ENCODE measurements around the gene RRAGD. TPM values are rescaled to one million over a fixed set of nuclear protein-coding genes. Genes with fewer than 3 reads are reported as not detected.

Gene RRAGD
- total and polyA plus RNA-seq, 2 of the 13 experiments (the other 11 are each of a cell fraction or from before 2014, with no cell fraction given) = 0.35 to 0.53 TPM

GRCh38 chr6:89375427-89376267 lies 36.4 kb downstream of the RRAGD start (continued):
- TF ChIP-seq, protein P1, sequence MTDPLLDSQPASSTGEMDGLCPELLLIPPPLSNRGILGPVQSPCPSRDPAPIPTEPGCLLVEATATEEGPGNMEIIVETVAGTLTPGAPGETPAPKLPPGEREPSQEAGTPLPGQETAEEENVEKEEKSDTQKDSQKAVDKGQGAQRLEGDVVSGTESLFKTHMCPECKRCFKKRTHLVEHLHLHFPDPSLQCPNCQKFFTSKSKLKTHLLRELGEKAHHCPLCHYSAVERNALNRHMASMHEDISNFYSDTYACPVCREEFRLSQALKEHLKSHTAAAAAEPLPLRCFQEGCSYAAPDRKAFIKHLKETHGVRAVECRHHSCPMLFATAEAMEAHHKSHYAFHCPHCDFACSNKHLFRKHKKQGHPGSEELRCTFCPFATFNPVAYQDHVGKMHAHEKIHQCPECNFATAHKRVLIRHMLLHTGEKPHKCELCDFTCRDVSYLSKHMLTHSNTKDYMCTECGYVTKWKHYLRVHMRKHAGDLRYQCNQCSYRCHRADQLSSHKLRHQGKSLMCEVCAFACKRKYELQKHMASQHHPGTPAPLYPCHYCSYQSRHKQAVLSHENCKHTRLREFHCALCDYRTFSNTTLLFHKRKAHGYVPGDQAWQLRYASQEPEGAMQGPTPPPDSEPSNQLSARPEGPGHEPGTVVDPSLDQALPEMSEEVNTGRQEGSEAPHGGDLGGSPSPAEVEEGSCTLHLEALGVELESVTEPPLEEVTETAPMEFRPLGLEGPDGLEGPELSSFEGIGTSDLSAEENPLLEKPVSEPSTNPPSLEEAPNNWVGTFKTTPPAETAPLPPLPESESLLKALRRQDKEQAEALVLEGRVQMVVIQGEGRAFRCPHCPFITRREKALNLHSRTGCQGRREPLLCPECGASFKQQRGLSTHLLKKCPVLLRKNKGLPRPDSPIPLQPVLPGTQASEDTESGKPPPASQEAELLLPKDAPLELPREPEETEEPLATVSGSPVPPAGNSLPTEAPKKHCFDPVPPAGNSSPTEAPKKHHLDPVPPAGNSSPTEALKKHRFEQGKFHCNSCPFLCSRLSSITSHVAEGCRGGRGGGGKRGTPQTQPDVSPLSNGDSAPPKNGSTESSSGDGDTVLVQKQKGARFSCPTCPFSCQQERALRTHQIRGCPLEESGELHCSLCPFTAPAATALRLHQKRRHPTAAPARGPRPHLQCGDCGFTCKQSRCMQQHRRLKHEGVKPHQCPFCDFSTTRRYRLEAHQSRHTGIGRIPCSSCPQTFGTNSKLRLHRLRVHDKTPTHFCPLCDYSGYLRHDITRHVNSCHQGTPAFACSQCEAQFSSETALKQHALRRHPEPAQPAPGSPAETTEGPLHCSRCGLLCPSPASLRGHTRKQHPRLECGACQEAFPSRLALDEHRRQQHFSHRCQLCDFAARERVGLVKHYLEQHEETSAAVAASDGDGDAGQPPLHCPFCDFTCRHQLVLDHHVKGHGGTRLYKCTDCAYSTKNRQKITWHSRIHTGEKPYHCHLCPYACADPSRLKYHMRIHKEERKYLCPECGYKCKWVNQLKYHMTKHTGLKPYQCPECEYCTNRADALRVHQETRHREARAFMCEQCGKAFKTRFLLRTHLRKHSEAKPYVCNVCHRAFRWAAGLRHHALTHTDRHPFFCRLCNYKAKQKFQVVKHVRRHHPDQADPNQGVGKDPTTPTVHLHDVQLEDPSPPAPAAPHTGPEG (CRISPR knock-in tag; IDR thresholded peaks at IDR 0.05) = no peak
- TF ChIP-seq CCAR2 (optimal IDR thresholded peaks at IDR 0.05; ENCODE audit: low read depth, low read length) (no peak), TFAP4 (IDR thresholded peaks at IDR 0.05; ENCODE audit: borderline replicate concordance, low read depth) (peak; percentile 75; the same call in 1 of the 2 replicates), MAF1 (CRISPR knock-in tag; IDR thresholded peaks at IDR 0.05; ENCODE audit: borderline replicate concordance) (no peak), REPIN1 (CRISPR knock-in tag; IDR thresholded peaks at IDR 0.05; ENCODE audit: borderline replicate concordance, low read depth) (no peak), ZFP36L2 (CRISPR knock-in tag; IDR thresholded peaks at IDR 0.05) (no peak), MED13 (CRISPR knock-in tag; IDR thresholded peaks at IDR 0.05) (no peak), SMC3 (IDR thresholded peaks at IDR 0.05; ENCODE audit: low read length) (peak; percentile 58; the same call in 1 of the 2 replicates), HOMEZ (CRISPR knock-in tag; IDR thresholded peaks at IDR 0.05; ENCODE audit: low read depth) (no peak), SSRP1 (CRISPR knock-in tag; IDR thresholded peaks at IDR 0.05) (no peak), ELF1 (CRISPR knock-in tag; IDR thresholded peaks at IDR 0.05) (peak; percentile 67), TAF15 (IDR thresholded peaks at IDR 0.05; ENCODE audit: low read depth, low read length, poor library complexity, severe bottlenecking) (no peak)
- TF ChIP-seq, protein P2, sequence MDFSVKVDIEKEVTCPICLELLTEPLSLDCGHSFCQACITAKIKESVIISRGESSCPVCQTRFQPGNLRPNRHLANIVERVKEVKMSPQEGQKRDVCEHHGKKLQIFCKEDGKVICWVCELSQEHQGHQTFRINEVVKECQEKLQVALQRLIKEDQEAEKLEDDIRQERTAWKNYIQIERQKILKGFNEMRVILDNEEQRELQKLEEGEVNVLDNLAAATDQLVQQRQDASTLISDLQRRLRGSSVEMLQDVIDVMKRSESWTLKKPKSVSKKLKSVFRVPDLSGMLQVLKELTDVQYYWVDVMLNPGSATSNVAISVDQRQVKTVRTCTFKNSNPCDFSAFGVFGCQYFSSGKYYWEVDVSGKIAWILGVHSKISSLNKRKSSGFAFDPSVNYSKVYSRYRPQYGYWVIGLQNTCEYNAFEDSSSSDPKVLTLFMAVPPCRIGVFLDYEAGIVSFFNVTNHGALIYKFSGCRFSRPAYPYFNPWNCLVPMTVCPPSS (IDR thresholded peaks at IDR 0.05) = no peak
- TF ChIP-seq, protein P3, sequence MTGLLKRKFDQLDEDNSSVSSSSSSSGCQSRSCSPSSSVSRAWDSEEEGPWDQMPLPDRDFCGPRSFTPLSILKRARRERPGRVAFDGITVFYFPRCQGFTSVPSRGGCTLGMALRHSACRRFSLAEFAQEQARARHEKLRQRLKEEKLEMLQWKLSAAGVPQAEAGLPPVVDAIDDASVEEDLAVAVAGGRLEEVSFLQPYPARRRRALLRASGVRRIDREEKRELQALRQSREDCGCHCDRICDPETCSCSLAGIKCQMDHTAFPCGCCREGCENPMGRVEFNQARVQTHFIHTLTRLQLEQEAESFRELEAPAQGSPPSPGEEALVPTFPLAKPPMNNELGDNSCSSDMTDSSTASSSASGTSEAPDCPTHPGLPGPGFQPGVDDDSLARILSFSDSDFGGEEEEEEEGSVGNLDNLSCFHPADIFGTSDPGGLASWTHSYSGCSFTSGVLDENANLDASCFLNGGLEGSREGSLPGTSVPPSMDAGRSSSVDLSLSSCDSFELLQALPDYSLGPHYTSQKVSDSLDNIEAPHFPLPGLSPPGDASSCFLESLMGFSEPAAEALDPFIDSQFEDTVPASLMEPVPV (CRISPR knock-in tag; IDR thresholded peaks at IDR 0.05) = no peak
- TF ChIP-seq, protein P4, sequence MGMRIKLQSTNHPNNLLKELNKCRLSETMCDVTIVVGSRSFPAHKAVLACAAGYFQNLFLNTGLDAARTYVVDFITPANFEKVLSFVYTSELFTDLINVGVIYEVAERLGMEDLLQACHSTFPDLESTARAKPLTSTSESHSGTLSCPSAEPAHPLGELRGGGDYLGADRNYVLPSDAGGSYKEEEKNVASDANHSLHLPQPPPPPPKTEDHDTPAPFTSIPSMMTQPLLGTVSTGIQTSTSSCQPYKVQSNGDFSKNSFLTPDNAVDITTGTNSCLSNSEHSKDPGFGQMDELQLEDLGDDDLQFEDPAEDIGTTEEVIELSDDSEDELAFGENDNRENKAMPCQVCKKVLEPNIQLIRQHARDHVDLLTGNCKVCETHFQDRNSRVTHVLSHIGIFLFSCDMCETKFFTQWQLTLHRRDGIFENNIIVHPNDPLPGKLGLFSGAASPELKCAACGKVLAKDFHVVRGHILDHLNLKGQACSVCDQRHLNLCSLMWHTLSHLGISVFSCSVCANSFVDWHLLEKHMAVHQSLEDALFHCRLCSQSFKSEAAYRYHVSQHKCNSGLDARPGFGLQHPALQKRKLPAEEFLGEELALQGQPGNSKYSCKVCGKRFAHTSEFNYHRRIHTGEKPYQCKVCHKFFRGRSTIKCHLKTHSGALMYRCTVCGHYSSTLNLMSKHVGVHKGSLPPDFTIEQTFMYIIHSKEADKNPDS (CRISPR knock-in tag; IDR thresholded peaks at IDR 0.05) = no peak

Measured in HepG2 (cell line).